ENCODE data around the gene LIMK1. TPM values are rescaled to one million over a fixed set of nuclear protein-coding genes. Genes with fewer than 3 reads are reported as not detected.

The LIMK1 gene
- total and polyA plus RNA-seq, 2 of the 13 experiments (the other 11 are each of a cell fraction or from before 2014, with no cell fraction given), result 8.9 to 18.8 TPM

DNA sequence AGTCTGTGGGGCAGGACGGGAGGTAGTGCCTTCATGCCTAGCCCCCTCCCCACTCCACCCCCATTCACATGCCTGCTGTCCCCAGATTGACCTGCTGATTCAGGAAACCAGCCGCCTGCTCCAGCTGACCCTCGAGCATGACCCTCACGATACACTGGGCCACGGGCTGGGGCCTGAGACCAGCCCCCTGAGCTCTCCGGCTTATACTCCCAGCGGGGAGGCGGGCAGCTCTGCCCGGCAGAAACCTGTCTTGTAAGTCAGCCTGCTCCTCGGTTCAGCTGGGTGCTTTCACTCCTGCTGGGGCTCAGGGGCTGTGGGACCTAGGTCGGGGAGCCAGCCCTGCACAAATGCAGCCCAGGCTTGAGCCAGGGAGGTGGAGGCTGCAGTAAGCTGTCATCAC, 22.4 kb downstream of the LIMK1 start (continued):
- TF ChIP-seq NR1H2 (CRISPR knock-in tag; IDR thresholded peaks at IDR 0.05; ENCODE audit: borderline replicate concordance, low read depth) (no peak), ZNF326 (CRISPR knock-in tag; IDR thresholded peaks at IDR 0.05; ENCODE audit: borderline replicate concordance) (no peak)
- TF ChIP-seq, protein P1, sequence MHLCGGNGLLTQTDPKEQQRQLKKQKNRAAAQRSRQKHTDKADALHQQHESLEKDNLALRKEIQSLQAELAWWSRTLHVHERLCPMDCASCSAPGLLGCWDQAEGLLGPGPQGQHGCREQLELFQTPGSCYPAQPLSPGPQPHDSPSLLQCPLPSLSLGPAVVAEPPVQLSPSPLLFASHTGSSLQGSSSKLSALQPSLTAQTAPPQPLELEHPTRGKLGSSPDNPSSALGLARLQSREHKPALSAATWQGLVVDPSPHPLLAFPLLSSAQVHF (CRISPR knock-in tag; IDR thresholded peaks at IDR 0.05), result no peak
- TF ChIP-seq, protein P2, sequence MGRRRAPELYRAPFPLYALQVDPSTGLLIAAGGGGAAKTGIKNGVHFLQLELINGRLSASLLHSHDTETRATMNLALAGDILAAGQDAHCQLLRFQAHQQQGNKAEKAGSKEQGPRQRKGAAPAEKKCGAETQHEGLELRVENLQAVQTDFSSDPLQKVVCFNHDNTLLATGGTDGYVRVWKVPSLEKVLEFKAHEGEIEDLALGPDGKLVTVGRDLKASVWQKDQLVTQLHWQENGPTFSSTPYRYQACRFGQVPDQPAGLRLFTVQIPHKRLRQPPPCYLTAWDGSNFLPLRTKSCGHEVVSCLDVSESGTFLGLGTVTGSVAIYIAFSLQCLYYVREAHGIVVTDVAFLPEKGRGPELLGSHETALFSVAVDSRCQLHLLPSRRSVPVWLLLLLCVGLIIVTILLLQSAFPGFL (CRISPR knock-in tag; IDR thresholded peaks at IDR 0.05), result no peak
- TF ChIP-seq, protein P3, sequence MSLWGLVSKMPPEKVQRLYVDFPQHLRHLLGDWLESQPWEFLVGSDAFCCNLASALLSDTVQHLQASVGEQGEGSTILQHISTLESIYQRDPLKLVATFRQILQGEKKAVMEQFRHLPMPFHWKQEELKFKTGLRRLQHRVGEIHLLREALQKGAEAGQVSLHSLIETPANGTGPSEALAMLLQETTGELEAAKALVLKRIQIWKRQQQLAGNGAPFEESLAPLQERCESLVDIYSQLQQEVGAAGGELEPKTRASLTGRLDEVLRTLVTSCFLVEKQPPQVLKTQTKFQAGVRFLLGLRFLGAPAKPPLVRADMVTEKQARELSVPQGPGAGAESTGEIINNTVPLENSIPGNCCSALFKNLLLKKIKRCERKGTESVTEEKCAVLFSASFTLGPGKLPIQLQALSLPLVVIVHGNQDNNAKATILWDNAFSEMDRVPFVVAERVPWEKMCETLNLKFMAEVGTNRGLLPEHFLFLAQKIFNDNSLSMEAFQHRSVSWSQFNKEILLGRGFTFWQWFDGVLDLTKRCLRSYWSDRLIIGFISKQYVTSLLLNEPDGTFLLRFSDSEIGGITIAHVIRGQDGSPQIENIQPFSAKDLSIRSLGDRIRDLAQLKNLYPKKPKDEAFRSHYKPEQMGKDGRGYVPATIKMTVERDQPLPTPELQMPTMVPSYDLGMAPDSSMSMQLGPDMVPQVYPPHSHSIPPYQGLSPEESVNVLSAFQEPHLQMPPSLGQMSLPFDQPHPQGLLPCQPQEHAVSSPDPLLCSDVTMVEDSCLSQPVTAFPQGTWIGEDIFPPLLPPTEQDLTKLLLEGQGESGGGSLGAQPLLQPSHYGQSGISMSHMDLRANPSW (CRISPR knock-in tag; IDR thresholded peaks at IDR 0.05; ENCODE audit: borderline replicate concordance), result no peak

DNA sequence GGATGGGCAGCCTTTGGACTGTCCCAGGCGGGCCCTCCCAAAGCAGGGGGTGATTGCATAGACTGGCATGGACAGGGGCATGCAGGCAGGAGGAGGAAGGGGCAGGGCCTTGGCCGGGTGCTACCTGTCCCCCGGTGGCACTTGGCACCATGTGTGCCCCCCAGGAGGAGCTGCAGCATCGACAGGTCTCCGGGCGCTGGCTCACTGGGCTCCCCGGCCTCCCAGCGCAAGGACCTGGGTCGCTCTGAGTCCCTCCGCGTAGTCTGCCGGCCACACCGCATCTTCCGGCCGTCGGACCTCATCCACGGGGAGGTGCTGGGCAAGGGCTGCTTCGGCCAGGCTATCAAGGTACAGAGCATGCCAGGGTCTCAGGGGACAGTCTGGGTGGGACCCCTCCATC, 23.2 kb downstream of the LIMK1 start:
- Histone ChIP-seq H3K4me3 (replicated peaks in 1 of 3; ENCODE audit: insufficient read depth in 1 of 3, low read depth in 2 of 3, low read length in 3 of 3) (no peak overlapping the region), H2AFZ (ENCODE audit: low read length) (no peak overlapping the region), H3K79me2 (ENCODE audit: insufficient read depth, low read length) (no peaks in the 10 kb centered on the region), H3K4me2 (ENCODE audit: low read depth, low read length) (no peak overlapping the region), H4K20me1 (ENCODE audit: insufficient read depth, low read length) (no peaks in the 10 kb centered on the region), H3K36me3 (replicated peaks in 1 of 2; ENCODE audit: control insufficient read depth in 1 of 2, insufficient read depth in 2 of 2, low read length in 2 of 2) (peaks cover 3 to 21% of the 10 kb centered on the region in 2 experiments; a peak in 3 of 5 replicates), H3K27ac (ENCODE audit: extremely low read length, insufficient read depth, low read length) (no peak overlapping the region), H3K4me1 (ENCODE audit: insufficient read depth, low read length) (no peaks in the 10 kb centered on the region), H3K9me3 (ENCODE audit: low read length) (no peaks in the 10 kb centered on the region), H3K9ac (ENCODE audit: insufficient read depth, low read depth, low read length) (no peak overlapping the region), H3K27me3 (ENCODE audit: control insufficient read depth in 1 of 2, insufficient read depth in 2 of 2, low read length in 2 of 2) (no peaks in the 10 kb centered on the region)
- TF ChIP-seq ZNF678 (CRISPR knock-in tag; IDR thresholded peaks at IDR 0.05) (no peak), SMARCE1 (IDR thresholded peaks at IDR 0.05; ENCODE audit: borderline replicate concordance) (no peak), SATB2 (CRISPR knock-in tag; IDR thresholded peaks at IDR 0.05) (no peak), ZNF543 (CRISPR knock-in tag; IDR thresholded peaks at IDR 0.05) (no peak)
- TF ChIP-seq, protein P4, sequence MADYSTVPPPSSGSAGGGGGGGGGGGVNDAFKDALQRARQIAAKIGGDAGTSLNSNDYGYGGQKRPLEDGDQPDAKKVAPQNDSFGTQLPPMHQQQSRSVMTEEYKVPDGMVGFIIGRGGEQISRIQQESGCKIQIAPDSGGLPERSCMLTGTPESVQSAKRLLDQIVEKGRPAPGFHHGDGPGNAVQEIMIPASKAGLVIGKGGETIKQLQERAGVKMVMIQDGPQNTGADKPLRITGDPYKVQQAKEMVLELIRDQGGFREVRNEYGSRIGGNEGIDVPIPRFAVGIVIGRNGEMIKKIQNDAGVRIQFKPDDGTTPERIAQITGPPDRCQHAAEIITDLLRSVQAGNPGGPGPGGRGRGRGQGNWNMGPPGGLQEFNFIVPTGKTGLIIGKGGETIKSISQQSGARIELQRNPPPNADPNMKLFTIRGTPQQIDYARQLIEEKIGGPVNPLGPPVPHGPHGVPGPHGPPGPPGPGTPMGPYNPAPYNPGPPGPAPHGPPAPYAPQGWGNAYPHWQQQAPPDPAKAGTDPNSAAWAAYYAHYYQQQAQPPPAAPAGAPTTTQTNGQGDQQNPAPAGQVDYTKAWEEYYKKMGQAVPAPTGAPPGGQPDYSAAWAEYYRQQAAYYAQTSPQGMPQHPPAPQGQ (CRISPR knock-in tag; IDR thresholded peaks at IDR 0.05; ENCODE audit: borderline replicate concordance), result no peak
- TF ChIP-seq, protein P5, sequence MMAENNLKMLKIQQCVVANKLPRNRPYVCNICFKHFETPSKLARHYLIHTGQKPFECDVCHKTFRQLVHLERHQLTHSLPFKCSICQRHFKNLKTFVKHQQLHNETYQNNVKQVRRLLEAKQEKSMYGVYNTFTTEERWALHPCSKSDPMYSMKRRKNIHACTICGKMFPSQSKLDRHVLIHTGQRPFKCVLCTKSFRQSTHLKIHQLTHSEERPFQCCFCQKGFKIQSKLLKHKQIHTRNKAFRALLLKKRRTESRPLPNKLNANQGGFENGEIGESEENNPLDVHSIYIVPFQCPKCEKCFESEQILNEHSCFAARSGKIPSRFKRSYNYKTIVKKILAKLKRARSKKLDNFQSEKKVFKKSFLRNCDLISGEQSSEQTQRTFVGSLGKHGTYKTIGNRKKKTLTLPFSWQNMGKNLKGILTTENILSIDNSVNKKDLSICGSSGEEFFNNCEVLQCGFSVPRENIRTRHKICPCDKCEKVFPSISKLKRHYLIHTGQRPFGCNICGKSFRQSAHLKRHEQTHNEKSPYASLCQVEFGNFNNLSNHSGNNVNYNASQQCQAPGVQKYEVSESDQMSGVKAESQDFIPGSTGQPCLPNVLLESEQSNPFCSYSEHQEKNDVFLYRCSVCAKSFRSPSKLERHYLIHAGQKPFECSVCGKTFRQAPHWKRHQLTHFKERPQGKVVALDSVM (CRISPR knock-in tag; IDR thresholded peaks at IDR 0.05), result no peak
- ChIA-PET POLR2A (no interaction called here), CTCF (ENCODE audit: low intra/inter-chr PET ratio, low total read pairs) (no interaction called here)
- BruUV-seq (replicated peaks), result no TSS peak
- DNase-seq (ENCODE audit: low spot score) (no peak), ATAC-seq (no peak; the same call in 2 of the 3 replicates), FAIRE-seq (no peak)
- in situ Hi-C loops (cut with HindIII; ENCODE audit: extremely low pct_ligation_motif_present, low pct_unique_long_range_greater_than_20kb), result no loop called here
- intact Hi-C loops (cut with micrococcal nuclease; ENCODE audit: unreplicated experiment), result no loop called here
- 95% methylated on average over 15 of the region's 18 CpGs for WGBS (ENCODE audit: low lambda C conversion rate)

All from HepG2 (cell line).